ENCODE data around the gene ARNT2.

ARNT2 gene

GRCh38 chr15:80525853-80526252 lies 121.7 kb downstream of the ARNT2 start:
- no peak for DNase-seq

- no peak for DNase-seq
These were observed 122.6 kb downstream of the ARNT2 start for GRCh38 chr15:80526556-80527340.

GRCh38 chr15:80527406-80527805 lies 123.2 kb downstream of the ARNT2 start:
- DNase-seq = no peak

- no peak for DNase-seq
These were observed 123.8 kb downstream of the ARNT2 start for GRCh38 chr15:80527961-80528360.

- no peak for DNase-seq
These were observed 126.7 kb downstream of the ARNT2 start for GRCh38 chr15:80530737-80531365.

- DNase-seq = no peak
These were observed 127.2 kb downstream of the ARNT2 start for GRCh38 chr15:80531388-80531787.

- DNase-seq = no peak
These were observed 127.6 kb downstream of the ARNT2 start for GRCh38 chr15:80531796-80532195.

- no peak for DNase-seq
These were observed 129.7 kb downstream of the ARNT2 start for GRCh38 chr15:80533790-80534333.

GRCh38 chr15:80536231-80536630 lies 132.0 kb downstream of the ARNT2 start:
- DNase-seq = peak; percentile 81

GRCh38 chr15:80536716-80537115 lies 132.5 kb downstream of the ARNT2 start:
- peak; percentile 61 for DNase-seq

GRCh38 chr15:80545078-80545477 lies 140.9 kb downstream of the ARNT2 start:
- DNase-seq = no peak

GRCh38 chr15:80547264-80547663 lies 143.1 kb downstream of the ARNT2 start:
- DNase-seq = no peak

GRCh38 chr15:80549191-80549590 lies 145.0 kb downstream of the ARNT2 start:
- DNase-seq = no peak

- no peak for DNase-seq
These were observed 145.5 kb downstream of the ARNT2 start for GRCh38 chr15:80549654-80550053.

GRCh38 chr15:80550219-80550907 lies 146.2 kb downstream of the ARNT2 start:
- DNase-seq = no peak

GRCh38 chr15:80550908-80551260 lies 146.7 kb downstream of the ARNT2 start:
- DNase-seq = no peak

- DNase-seq = no peak
These were observed 147.2 kb downstream of the ARNT2 start for GRCh38 chr15:80551348-80551747.

GRCh38 chr15:80554560-80554959 lies 150.4 kb downstream of the ARNT2 start:
- DNase-seq = no peak

- peak; percentile 83 for DNase-seq
These were observed 152.6 kb downstream of the ARNT2 start for GRCh38 chr15:80556694-80557367.

- DNase-seq = no peak
These were observed 153.5 kb downstream of the ARNT2 start for GRCh38 chr15:80557441-80558234.

GRCh38 chr15:80558631-80559319 lies 154.6 kb downstream of the ARNT2 start:
- DNase-seq = no peak

GRCh38 chr15:80559320-80559693 lies 155.1 kb downstream of the ARNT2 start:
- peak; percentile 15 for DNase-seq
